GM23248 (cell line): Measurements from ENCODE around the gene KRT6B. TPM values are rescaled to one million over a fixed set of nuclear protein-coding genes. Genes with fewer than 3 reads are reported as not detected.

Experiments
- DNase-seq: peaks from one replicate; pipeline ENCODE4 v3.0.0-alpha.2; 2015
- H2AFZ ChIP-seq: fragments of 200-600 bp; sonication (generic); 2 replicates; pipeline ENCODE4 v1.6.1; 2016; ENCODE audit warnings: antibody characterized with exemption
- H3F3A ChIP-seq: fragments of 200-600 bp; sonication (generic); 2 replicates; pipeline ENCODE4 v1.6.1; 2016; ENCODE audit warnings: mild to moderate bottlenecking, antibody characterized with exemption, mixed run types; ENCODE audit not compliant: insufficient read depth
- H3K27ac ChIP-seq: fragments of 200-600 bp; sonication (generic); 2 replicates; pipeline ENCODE4 v1.5.1; 2016; ENCODE audit warnings: mild to moderate bottlenecking
- H3K27me3 ChIP-seq: fragments of 200-600 bp; sonication (generic); replicated peaks from 2 replicates; pipeline ENCODE4 v1.6.1; 2016; ENCODE audit warnings: mild to moderate bottlenecking; ENCODE audit not compliant: insufficient read depth
- H3K36me3 ChIP-seq: fragments of 200-600 bp; sonication (generic); 2 replicates; pipeline ENCODE4 v1.6.1; 2016; ENCODE audit warnings: low read depth, mild to moderate bottlenecking
- H3K4me1 ChIP-seq: fragments of 200-600 bp; sonication (generic); 2 replicates; pipeline ENCODE4 v1.6.1; 2016; ENCODE audit warnings: mild to moderate bottlenecking; ENCODE audit not compliant: insufficient read depth
- H3K4me2 ChIP-seq: fragments of 200-600 bp; sonication (generic); one replicate; pipeline ENCODE4 v1.6.1; 2016; ENCODE audit warnings: mild to moderate bottlenecking; ENCODE audit not compliant: unreplicated experiment
- H3K4me3 ChIP-seq: fragments of 200-600 bp; sonication (generic); 2 replicates; pipeline ENCODE4 v1.5.1; 2016; ENCODE audit warnings: mild to moderate bottlenecking
- H3K79me2 ChIP-seq: fragments of 200-600 bp; sonication (generic); 2 replicates; pipeline ENCODE4 v1.6.1; 2016; ENCODE audit warnings: mild to moderate bottlenecking; ENCODE audit not compliant: insufficient read depth
- H3K9ac ChIP-seq: fragments of 200-600 bp; sonication (generic); 2 replicates; pipeline ENCODE4 v1.6.1; 2016; ENCODE audit warnings: mild to moderate bottlenecking
- H3K9me2 ChIP-seq: fragments of 200-600 bp; sonication (generic); 2 replicates; pipeline ENCODE4 v1.6.1; 2016; ENCODE audit warnings: mixed run types, mild to moderate bottlenecking, moderate library complexity; ENCODE audit not compliant: insufficient read depth
- H3K9me3 ChIP-seq: fragments of 200-600 bp; sonication (generic); one replicate; pipeline ENCODE4 v1.6.1; 2017; ENCODE audit warnings: low read depth
- H4K20me1 ChIP-seq: fragments of 200-600 bp; sonication (generic); 2 replicates; pipeline ENCODE4 v1.6.0; 2016; ENCODE audit not compliant: insufficient read depth
- EZH2 ChIP-seq: fragments of 200-600 bp; sonication (generic); IDR thresholded peaks from 2 replicates; pipeline ENCODE4 v1.6.1; 2018; ENCODE audit warnings: antibody characterized with exemption, mild to moderate bottlenecking; ENCODE audit not compliant: insufficient read depth, poor library complexity, severe bottlenecking
- EZH2phosphoT487 ChIP-seq: fragments of 200-600 bp; sonication (generic); IDR thresholded peaks from 2 replicates; pipeline ENCODE4 v1.6.1; 2018; ENCODE audit warnings: antibody characterized with exemption, moderate library complexity, mild to moderate bottlenecking, low read depth; ENCODE audit not compliant: insufficient read depth
- WGBS, 2 experiments: methylation state at CpG; one replicate each; pipeline ENCODE4 v1.1.6; 2015 to 2017; ENCODE audit warnings: low lambda C conversion rate in 2 of 2, low coverage in 1 of 2; ENCODE audit errors: missing lambda C conversion rate in 2 of 2; 5-methylcytosine and 5-hydroxymethylcytosine counted together
- in situ Hi-C: fragments of 300-500 bp; cut with MboI; formaldehyde crosslinking; loops from 2 replicates; pipeline ENCODE4 v1.15.0; 2020
- polyA plus RNA-seq: library from polyadenylated mRNA; unstranded; fragments of >200 nt; fragmentation: Nextera tagmentation; extraction: Ambion mirVana; gene quantifications from 2 replicates; pipeline ENCODE4 v1.2.1, GENCODE V29; 2016
- total RNA-seq: library from RNA; depleted of rRNA; stranded (reverse); fragments of >200 nt; shearing (Covaris generic); gene quantifications from 2 replicates; pipeline ENCODE4 v1.2.3, GENCODE V29; 2014

KRT6B gene
- total and polyA plus RNA-seq, 2 experiments from 2014 or later: not detected

DNA sequence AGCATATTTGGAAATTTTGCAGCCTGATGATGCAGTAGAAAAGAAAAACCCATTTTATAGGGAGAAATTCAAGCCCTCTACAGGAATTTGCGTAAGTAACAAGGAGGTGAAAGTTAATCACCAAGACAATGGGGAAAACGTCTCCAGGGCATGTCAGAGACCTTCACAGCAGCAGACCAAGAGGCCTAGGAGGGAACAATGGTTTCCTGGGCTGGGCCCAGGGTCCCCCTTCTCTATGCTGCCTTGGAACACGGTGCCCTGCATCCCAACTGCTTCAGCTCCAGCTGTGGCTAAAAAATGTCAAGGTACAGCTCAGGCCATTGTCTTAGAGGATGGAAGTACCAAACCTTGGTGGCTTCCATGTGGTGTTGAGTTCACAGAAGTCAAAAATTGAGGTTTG lies 28.1 kb upstream of the KRT6B start:
- no peak overlapping the region for H3K4me2 ChIP-seq

DNA sequence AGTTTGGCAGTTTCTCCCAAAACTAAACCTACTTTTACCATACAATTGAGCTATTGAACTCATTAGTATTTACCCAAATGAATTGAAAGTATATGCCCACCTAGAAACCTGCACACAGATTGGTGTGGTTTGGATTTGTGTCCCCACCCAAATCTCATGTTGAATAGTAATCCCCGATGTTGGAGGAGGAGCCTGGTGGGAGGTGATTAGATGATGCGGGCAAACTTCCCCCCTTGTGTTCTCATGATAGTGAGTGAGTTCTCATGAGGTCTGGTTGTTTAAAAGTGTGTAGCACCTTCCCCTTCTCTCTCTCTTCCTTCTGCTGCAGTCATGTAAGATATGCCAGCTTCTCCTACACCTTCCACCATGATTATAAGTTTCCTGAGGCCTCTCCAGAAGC lies 25.7 kb upstream of the KRT6B start:
- Histone ChIP-seq H3K9me3 (no peaks in the 10 kb centered on the region), H3K9ac (no peak overlapping the region), H3K27me3 (peaks cover 25% of the 10 kb centered on the region), H3K36me3 (no peaks in the 10 kb centered on the region), H3K4me1 (no peaks in the 10 kb centered on the region), H3K27ac (no peak overlapping the region), H3K79me2 (no peaks in the 10 kb centered on the region), H3K4me3 (no peak overlapping the region), H3K9me2 (no peaks in the 10 kb centered on the region), H2AFZ (no peak overlapping the region), H3K4me2 (no peak overlapping the region), H4K20me1 (no peaks in the 10 kb centered on the region), H3F3A (no peaks in the 10 kb centered on the region)
- in situ Hi-C loops: no loop called here
- 48 to 64% methylated on average over 2 of the region's 2 CpGs for WGBS, 2 experiments
- TF ChIP-seq EZH2phosphoT487 (no peak), EZH2 (no peak)
- no peak for DNase-seq

More for the DNA sequence above, 28.1 kb upstream of the KRT6B start:
- 39 to 50% methylated on average over 3 of the region's 3 CpGs for whole genome bisulfite sequencing, 2 experiments
- no peak overlapping the region for H3K4me3 ChIP-seq
- no peaks in the 10 kb centered on the region for H3F3A ChIP-seq
- no peak for DNase-seq
- peaks cover 45% of the 10 kb centered on the region for H3K27me3 ChIP-seq
- H3K79me2 ChIP-seq: no peaks in the 10 kb centered on the region
- H3K27ac ChIP-seq: no peak overlapping the region
- no peak overlapping the region for H2AFZ ChIP-seq
- no peaks in the 10 kb centered on the region for H3K36me3 ChIP-seq
- H4K20me1 ChIP-seq: no peaks in the 10 kb centered on the region
- H3K4me1 ChIP-seq: no peaks in the 10 kb centered on the region
- no peak overlapping the region for H3K9ac ChIP-seq
- H3K9me3 ChIP-seq: peaks cover 4% of the 10 kb centered on the region
- in situ Hi-C loops: no loop called here
- H3K9me2 ChIP-seq: no peaks in the 10 kb centered on the region
- TF ChIP-seq EZH2: no peak
- TF ChIP-seq EZH2phosphoT487: no peak

DNA sequence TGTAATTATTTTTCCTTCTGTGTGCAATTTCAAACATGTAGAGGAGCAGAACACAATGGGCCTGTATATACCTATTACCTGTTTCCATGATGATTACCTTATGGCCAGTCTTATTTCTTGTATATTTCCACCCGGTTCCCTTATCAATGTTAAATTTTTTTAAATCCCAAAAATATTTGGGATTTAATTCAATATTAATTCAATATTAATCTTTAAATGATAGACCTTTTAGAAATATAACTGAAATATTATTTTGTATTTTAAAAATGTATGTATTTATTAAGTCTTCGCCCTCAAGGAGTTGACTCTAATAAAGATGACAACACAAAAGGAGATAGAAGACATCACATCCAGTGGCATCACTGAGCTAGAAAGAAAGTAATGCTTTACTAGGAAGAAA lies 22.3 kb upstream of the KRT6B start:
- 61 to 70% methylated on average over 2 of the region's 2 CpGs for WGBS, 2 experiments
- no peaks in the 10 kb centered on the region for H3K4me1 ChIP-seq
- in situ Hi-C loops: no loop called here
- H3K4me2 ChIP-seq: no peak overlapping the region
- H3K79me2 ChIP-seq: no peaks in the 10 kb centered on the region
- no peak overlapping the region for H2AFZ ChIP-seq
- no peaks in the 10 kb centered on the region for H3K9me2 ChIP-seq
- H3F3A ChIP-seq: no peaks in the 10 kb centered on the region
- no peak for DNase-seq
- no peak overlapping the region for H3K9ac ChIP-seq
- peaks cover 6% of the 10 kb centered on the region for H3K27me3 ChIP-seq
- no peak overlapping the region for H3K4me3 ChIP-seq
- no peaks in the 10 kb centered on the region for H4K20me1 ChIP-seq
- H3K36me3 ChIP-seq: no peaks in the 10 kb centered on the region
- no peaks in the 10 kb centered on the region for H3K9me3 ChIP-seq
- H3K27ac ChIP-seq: no peak overlapping the region
- TF ChIP-seq EZH2 (no peak), EZH2phosphoT487 (no peak)

DNA sequence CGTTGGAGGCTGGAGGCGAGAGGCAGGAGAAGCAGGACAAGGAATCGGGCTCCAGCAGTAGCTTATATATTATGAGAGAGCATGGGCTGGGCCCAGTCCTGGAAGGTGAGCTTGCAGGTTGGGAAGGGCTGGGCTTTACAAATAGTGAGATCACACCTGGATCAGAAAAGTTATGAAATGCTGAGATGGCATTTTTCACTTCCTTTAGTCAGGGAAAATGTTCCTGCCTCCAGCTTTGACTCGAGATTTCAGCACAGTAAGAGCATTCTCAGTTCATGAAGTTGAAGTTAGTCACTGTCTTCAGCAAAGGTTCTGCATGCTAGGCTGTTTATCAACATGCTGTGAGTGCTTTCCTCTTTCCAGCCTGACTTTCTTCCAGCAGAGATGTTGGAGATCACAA lies 21.8 kb upstream of the KRT6B start, which contains the start of gene KRT6C:
Gene KRT6C (minus strand): TSS at position 38 of the 400 bp plus-strand sequence. CDS start 68 bp downstream, outside the sequence.
- WGBS, 2 experiments: 48 to 64% methylated on average over 4 of the region's 4 CpGs
- Histone ChIP-seq H2AFZ (no peak within 1 kb of the TSS), H4K20me1 (no peaks in the 10 kb centered on the region), H3K9ac (no peak within 1 kb of the TSS), H3K9me2 (no peaks in the 10 kb centered on the region), H3K27ac (no peak within 1 kb of the TSS), H3K4me2 (no peak within 1 kb of the TSS), H3K79me2 (no peaks in the 10 kb centered on the region), H3F3A (no peaks in the 10 kb centered on the region), H3K4me1 (no peaks in the 10 kb centered on the region), H3K36me3 (no peaks in the 10 kb centered on the region), H3K4me3 (no peak within 1 kb of the TSS), H3K27me3 (peaks cover 6% of the 10 kb centered on the region), H3K9me3 (no peaks in the 10 kb centered on the region)
- DNase-seq: peak; percentile 9
- in situ Hi-C loops: no loop called here
- TF ChIP-seq EZH2phosphoT487 (no peak), EZH2 (no peak)

DNA sequence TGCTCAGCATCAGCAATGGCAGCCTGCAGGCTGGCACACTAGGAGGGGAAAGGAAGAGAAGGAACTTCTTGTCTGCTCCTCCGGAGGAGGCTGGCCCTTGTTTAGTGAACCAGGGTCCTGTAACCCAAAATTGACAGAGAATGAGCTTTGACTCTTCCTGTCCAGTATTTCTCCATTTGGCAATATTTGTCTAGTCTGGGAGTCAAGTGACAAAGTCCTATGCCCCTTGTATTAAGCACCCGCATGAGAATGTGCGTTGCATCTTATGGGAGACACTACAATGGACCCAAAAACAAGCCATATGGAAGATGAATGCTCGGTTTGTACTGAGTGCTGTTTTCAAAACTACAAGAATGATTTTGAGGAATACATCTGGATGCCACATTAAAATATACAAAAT lies 17.9 kb upstream of the KRT6B start:
- no peaks in the 10 kb centered on the region for H4K20me1 ChIP-seq
- no peak for DNase-seq
- no peak overlapping the region for H3K9ac ChIP-seq
- no peak overlapping the region for H3K4me2 ChIP-seq
- peaks cover 22% of the 10 kb centered on the region for H3K27me3 ChIP-seq
- H3K79me2 ChIP-seq: no peaks in the 10 kb centered on the region
- in situ Hi-C loops: no loop called here
- WGBS, 2 experiments: 53 to 60% methylated on average over 4 of the region's 4 CpGs
- no peak overlapping the region for H3K27ac ChIP-seq
- H2AFZ ChIP-seq: no peak overlapping the region
- H3K36me3 ChIP-seq: no peaks in the 10 kb centered on the region
- H3K9me3 ChIP-seq: no peaks in the 10 kb centered on the region
- H3K4me1 ChIP-seq: no peaks in the 10 kb centered on the region
- TF ChIP-seq EZH2phosphoT487 (no peak), EZH2 (no peak)
- no peak overlapping the region for H3K4me3 ChIP-seq
- H3K9me2 ChIP-seq: no peaks in the 10 kb centered on the region
- H3F3A ChIP-seq: no peaks in the 10 kb centered on the region
